SU-DHL-6 (cell line): ENCODE measurements around the gene KCNJ16.

ENCODE experiments used
- CTCF ChIP-seq: fragments of 200-600 bp; sonication (generic); IDR thresholded peaks from one replicate; pipeline ENCODE4 v1.5.1; 2017; ENCODE audit warnings: antibody characterized with exemption, mild to moderate bottlenecking, low read length, moderate library complexity; ENCODE audit not compliant: insufficient read depth, poor library complexity, severe bottlenecking
- EZH2phosphoT487 ChIP-seq: fragments of 200-600 bp; sonication (generic), shearing (Covaris generic); conservative IDR thresholded peaks from 2 replicates; pipeline ENCODE4 v1.6.1; 2018; ENCODE audit warnings: mild to moderate bottlenecking, antibody characterized with exemption, low read length, moderate library complexity, mixed read lengths

DNA sequence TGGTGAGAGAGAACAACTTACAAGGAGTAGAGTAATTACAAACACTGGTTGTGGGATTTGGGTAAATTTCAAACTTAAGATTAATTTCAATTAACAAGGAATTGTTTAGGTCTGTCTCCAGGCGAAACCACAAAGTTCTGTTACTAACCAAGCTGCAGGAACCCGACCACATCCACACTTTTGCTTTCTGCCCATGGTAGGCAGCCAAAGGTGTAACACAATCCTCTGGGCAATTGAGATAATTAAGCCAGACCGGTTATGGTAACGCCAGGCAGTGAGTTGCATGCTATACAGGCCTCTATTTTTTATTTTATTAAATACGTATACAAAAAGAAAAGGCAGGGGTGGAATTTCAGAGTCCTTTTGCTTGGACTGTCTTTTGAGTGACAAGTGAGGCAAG is 106.4 kb downstream of the KCNJ16 start:
- TF ChIP-seq CTCF (no peak), EZH2phosphoT487 (no peak)
